GM19328 (cell line): ENCODE measurements around the gene BHMT2.

Experiments used
- ATAC-seq: cut with Tn5 transposase; IDR thresholded peaks from one replicate; pipeline ENCODE4 v1.9.1; 2021; ENCODE audit warnings: mild to moderate bottlenecking, moderate library complexity; ENCODE audit not compliant: unreplicated experiment

The BHMT2 gene

DNA sequence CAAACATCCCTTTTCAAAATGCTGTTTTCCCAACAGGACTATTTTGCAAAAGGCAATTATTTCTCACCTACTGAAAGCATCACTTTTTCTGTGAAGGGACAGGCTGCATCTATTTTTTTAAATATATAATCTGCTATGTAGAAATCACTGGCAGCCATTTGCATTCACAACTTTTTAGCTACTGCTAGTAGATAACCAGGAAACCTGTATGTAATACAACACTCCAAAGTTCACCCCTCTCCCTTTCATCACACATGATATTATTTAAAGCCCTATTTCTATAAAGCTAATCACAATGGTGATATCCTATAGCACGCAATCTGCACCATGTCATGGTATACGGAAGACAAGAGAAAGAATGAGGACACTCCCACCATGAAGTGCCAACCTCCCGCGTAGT lies 9.9 kb upstream of the BHMT2 start:
- no peak for ATAC-seq

DNA sequence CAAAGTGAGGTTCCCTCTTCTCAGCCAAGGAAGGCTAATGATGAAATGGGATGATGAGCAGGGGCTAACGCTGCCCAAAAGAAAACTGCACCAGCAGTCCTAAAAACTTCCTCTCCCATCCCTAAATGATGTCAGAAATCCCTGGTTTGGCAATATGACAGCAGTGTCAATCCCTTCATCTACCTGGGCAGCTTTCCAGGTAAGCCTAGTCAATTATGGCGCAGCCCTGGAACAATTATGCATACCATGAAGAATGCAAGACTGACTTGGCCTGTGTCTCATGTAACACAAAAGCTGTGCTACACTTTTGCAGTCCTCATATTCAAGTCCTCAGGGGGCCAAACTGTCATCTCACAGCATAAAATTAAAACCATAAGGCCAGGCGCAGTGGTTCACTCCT lies 7.1 kb upstream of the BHMT2 start:
- ATAC-seq, result no peak

DNA sequence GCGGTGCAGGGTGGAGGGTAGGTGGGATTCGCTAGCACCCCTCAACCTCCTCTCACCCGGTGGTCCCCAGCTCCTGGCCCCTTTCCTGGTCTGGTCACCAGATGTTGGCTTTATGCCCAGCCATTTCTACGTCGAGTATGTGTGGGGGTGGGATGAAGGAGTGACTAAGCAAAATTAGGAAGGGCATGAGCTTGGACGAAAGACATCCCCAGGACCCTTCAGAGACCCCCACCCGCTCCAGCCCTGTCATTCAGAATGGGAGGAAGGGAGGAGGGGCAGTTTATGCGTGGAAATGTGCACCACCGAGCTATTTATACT lies 742 bp downstream of the BHMT2 start:
- ATAC-seq, result no peak

DNA sequence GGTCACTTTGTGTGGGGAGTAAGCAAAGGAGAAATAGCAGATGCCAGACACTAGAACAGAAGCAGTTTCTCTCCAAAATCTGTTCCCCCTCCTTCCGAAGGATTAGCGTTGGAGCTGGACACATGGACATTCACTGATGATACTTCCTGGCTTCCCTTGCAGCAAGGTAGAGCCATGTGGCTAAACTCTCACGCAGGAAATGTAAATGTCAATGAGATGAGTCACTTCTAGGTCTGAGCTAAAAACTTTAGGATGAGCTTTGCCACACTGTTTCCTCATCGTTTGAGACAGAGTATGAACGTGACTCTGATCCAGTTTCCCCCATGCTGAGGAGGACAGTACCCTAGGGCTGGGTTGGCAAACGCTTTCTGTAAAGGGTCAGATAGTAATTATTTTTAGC lies 5.1 kb downstream of the BHMT2 start:
- no peak for ATAC-seq

DNA sequence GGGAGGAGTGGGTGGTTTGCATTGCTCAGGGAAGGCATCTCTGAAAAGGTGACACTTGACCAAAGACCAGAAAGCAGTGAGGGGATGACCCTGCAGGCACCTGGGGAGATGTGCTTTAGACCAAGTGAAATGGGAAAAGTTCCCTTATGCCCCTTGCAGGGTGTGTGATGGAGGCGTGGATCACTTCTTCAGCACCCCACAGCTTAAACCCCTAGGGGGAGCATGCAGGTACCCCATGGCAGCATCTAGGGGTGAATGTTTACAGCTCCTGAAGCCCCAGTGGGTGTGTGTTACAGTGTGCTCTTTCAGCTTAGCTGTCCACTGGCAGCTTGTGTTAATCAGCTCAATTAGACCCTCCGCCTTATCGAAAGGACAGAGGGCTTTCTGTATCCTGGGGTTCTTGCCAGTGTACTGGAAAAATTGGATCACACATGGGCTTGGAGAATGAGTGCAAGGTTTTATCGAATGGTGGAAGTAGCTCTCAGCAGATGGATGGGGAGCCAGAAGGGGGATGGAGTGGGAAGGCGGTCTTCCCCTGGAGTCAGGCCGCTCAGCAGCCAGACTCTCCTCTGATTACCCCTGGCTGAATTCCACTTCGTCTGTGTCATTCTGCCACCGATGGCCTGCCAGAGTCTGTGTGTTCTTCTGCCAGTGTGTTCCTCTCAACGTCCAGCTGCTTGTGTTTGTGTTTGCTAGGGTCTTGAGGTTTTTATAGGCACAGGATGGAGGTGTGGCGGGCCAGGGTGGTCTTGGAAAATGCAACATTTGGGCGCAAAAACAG lies 6.3 kb downstream of the BHMT2 start:
- no peak for ATAC-seq

DNA sequence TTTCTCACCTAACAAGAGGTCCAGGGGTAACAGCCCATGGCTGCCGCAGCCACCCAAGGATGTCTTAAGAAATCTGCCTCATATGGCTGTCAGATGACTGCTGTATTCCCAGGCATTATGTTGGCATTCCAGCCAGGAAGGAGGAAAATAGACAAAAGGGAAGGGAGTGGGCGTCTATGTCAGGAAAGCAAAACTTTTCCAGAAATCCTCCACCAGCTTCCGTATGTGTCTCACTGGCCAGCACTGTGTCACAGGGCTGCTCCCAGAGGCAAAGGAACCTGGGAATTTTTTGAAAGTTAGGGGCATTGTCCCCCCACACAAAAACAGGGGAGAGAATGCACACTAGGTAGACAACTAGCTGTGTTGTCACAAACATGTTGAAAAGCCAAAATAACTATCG lies 7.3 kb downstream of the BHMT2 start:
- no peak for ATAC-seq

DNA sequence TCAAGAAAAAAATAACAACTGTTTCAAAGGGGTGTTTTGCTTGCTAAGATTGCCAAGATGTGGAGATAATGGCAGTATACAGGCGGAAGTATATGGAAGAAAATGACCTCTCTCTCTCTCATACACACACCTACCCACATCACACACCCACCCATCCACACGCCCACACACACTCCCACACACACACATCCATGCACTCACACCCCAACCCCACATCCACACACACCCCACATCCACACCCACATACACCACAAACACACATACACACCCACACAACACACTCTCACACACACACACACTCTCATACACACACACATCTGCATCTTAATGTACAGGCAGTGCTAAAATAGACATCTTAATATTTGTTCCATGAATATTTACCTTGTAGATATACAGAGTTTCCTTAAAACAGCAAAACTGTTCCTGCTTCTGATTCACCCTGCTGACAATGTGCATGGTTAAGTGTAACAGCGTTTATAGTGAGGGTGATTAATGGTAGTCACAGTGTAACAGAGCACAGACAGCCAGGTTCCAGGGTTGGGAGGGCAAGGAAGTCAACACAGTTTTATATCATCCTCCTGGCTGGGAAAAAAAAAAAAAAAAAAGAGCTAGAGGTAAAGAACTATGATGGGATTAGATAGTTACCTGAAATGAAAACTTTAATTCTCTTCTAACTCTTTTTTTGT lies 8.3 kb downstream of the BHMT2 start:
- ATAC-seq, result no peak

DNA sequence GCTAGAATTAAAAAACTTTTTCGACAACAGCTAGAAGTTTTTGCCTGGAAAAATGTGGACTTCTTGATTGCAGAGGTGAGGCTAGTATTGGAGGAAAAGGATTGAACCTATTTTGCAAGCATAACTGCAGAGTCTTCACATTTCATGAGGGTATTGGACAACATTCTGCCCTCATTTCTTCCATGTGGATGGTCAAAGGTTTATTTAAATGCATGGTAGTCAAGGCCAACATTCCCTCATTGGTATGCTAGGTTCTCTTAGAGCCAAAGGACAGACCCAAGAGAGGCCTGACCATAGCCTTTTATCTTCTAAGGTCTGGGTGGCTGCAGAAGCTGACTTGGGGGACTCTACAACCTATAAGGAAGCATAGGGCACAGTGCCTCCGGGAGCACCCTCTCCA lies 11.2 kb downstream of the BHMT2 start:
- no peak for ATAC-seq

DNA sequence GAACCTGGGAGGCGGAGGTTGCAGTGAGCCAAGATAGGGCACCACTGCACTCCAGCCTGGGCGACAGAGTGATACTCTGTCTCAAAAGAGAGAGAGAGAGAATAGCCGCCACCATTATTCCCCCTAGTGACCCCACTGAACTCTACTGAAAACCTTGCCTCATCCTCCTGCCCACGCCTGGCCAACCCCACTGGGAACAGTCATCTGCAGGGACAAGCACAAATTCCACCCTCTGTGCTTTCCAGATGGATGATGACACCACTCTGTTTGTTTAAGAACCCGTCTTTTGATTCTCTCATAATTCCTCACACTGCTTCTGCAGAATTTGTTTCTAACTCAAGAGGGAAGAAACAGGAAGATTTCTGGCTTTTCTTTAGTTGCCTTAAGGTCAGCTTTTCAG lies 12.2 kb downstream of the BHMT2 start:
- ATAC-seq, result no peak

DNA sequence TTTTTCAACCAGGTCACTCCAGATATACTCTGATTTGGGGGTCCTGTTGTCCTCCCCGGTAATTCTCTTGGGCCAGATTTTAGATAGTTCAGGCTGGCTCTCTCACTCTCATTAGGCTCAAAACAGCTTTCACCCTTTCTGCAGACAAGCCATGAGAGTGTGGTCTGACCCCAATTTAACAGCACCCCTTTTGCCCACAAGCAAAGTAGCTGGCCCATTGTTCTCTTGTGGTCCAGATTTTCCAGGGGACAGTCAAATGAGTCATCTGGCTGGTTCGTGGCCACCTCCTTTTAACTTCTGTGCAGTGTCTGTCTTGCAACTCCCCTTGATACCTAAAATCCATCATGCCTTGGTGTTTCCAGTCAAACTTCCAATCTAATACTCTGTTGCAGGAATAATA lies 16.5 kb downstream of the BHMT2 start:
- ATAC-seq, result no peak

DNA sequence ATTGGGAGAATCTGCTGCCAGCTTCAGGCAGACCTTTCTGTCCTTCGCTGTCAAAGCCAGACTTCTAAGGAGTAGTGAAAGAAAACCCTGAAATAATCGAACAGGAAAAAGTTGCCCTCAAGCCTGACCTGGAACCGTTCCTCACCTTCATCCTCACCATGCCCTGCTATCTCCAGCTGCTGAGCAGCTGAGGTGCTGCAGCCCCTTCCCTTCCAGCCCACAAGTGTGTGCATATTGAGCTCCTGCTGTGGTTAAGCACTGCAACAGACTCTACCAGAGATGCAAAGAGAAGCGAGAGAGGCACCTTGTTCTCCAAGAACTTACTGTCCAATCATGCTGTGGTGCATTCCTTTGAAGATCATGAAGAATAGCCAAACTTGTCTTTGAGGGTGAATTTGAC lies 18.9 kb downstream of the BHMT2 start:
- ATAC-seq, result no peak

DNA sequence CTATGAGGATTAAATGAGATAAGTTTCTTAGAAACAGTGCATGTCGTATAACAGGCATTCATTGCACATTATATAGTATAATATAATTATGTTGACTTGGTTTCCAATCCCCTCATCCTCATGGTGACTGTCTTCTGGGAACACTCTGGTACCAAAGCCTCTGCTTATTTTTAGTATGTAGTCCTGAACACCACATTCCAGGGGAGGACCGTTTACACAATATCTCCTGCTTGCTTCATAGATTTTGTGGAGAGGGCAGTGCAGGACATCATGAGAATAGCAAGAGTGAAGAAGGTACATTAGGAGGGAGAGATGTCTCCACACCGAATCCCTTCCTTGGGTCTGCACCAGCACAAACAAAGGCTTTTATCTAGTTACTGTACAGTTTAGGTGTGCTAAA lies 21.5 kb downstream of the BHMT2 start:
- no peak for ATAC-seq

DNA sequence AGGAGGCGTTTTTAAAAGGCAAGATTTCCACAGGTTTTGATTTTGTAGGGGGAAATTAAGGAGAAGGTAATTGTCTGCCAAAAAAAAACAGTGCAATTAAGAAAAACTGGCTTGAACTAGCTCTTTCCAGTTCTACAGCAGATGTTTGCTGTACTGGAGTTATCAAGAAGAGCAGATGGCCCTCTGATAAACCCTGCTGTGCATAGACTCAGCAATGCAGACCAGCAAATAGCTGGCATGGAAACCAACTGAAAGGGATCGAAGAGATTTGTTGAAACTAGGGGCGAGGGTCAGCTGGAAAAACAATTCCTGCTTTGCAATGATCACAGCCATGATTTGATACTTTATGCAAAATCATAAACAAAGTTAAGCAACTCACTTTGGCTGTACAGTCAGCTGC lies 24.2 kb downstream of the BHMT2 start:
- no peak for ATAC-seq

DNA sequence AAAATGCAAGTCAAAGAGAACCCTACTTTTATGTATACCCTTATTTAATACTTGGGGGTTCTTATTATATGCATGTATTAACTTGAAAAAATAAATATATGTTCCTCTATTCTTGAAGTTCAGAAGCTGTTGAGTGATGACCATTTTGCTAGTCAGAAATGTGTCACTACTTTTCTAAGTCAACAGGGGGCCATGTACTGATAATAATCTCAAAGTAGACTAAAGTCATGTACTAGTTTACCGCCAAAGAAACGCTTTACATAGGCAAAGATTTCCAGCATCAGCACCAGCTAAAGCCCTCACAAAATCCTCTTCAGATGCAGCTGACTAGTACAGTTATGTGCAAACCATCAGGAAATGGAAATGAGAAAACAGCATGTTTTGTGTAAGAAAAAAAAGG lies 36.3 kb downstream of the BHMT2 start:
- ATAC-seq, result no peak

DNA sequence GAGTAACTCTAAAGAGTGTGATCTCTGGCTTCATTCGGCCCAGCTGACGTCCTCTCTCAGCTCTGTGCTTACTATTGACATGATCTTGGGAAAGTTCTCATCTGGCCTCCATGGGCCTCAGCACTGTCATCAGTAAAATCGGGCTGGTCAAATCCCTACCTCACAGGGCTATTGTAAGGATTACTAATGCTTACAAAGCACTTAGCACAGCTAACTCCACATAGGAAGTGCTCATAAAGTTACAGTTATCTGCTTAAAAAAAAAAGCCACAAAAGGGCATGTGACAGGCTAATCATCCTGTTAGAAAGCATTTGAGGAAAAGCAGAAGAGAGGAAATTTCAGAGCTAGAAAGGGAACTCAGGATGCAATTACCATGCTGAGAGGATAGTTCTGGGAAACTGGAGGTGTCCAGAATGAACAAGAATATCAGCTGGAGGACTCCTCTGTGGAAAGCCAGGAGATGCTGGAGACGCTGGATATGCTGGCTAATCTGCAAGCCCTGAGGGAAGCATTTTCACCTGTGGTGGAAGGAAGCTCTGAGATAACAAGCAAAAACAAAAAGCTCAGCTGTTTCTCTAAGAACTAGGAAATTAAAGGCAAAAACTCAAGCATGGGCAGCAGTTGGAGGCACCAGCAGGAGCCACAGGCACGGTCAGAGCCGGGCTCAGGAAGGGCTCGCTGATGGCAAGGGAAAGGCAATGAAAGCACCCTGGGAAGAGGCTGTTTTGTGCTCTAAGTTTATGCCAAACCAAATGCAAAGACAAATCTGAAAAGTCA lies 37.6 kb downstream of the BHMT2 start:
- ATAC-seq, result no peak

DNA sequence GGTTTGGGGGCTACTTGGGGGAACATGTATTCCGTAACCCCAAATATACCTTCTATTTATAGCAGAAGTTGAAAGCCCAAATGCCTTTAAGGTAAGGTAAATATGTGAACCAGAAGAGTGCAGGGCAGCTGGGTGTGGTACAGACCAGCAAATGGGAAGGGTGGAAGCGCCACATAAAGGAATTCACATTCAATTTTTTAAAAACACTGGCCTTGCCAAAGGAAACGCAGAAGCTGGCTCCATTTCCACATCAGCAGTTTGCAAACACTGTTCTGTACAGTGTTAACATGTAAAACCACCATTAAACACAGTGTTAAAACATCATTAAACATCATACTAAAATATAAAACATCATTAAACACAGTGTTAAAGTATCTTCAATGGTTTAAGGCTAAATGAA lies 38.5 kb downstream of the BHMT2 start:
- ATAC-seq, result no peak

DNA sequence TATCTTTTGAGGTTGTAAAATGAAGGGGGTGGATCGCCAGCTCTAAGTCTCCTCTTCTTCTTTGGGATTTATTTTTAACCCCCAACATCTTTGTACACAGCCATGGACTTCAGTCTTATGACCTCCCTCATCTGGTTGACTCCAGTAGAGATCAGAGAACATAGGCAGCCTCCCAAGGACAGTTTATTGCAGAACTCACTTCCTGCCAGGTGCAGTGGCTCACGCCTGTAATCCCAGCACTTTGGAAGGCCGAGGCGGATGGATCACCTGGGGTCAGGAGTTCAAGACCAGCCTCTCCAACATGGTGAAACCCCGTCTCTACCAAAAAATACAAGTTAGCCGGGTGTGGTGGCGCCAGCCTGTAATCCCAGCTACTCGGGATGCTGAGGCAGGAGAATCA lies 39.2 kb downstream of the BHMT2 start:
- ATAC-seq, result no peak

DNA sequence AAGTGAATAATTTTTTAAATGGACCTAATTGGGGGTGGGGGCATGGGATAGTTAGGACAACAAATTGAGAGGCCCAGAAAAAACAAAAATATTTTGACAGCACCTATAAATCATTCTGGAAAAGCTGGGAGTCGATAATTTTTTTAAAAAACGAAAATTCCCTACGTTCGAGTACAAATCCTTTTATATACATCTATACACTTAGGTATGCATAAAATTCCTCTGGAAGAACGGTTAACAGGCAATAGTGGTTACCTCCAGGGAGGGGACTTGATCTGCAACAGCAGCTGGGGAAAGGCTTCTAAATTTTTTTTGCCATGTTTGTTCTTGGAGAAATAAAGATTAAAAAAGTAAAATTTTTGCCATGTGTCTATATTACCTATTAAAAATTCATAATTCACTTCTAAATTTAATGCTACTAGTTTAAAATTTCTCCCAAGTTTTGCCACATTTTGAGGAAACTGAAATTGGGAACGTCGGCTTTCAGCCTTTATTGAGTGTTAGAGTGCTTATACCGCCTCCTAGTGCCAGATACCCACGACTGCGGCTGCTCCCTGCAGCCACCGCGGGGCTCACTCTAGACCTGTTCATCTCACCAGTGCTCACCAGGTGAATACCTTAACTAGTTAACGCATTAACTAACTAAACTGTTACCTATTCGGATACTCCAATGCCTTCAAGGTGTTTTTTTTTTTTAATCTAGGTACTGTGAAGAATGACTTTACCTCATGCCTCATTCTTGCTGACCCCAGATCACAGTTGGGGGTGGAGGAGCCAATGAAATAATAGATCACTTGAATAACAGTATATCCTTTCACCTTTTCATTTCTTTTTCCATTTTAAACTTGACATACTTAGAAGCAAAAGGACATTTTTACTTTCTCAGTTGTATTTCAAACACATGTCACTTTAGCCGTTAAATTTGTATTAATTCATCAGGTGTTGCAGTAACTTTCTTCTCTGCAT lies 40.2 kb downstream of the BHMT2 start:
- no peak for ATAC-seq

DNA sequence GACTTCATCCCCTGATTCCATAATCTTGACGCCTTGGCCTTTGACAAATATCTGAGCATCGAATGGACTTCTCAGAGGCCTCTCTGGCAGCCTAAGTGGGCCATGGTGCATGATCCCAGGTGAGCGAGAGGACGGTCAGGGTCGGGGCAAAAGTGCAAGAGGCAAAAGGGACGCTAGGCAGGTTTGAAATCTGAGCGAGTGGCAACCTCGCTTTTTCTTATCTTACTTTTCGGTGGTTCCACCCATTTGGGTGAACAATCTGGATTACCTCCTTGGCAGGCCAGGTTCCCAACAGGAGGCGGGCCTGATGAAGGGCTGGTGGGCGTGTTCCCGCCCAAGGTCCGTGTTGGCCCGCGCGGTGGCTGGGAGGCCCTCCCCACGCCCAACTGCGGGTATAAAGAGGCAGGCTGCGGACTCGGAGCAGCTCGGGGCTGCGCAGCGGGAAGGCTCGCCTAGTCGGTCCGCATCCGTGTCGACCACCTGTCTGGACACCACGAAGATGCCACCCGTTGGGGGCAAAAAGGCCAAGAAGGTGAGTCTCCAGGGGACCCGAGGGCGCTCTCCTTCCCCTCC lies 41.9 kb downstream of the BHMT2 start, which contains the start of gene BHMT:
BHMT (plus strand) TSS at position 423 of the 573 bp plus-strand sequence; CDS start at position 500, 77 bp downstream.
- ATAC-seq, result no peak

DNA sequence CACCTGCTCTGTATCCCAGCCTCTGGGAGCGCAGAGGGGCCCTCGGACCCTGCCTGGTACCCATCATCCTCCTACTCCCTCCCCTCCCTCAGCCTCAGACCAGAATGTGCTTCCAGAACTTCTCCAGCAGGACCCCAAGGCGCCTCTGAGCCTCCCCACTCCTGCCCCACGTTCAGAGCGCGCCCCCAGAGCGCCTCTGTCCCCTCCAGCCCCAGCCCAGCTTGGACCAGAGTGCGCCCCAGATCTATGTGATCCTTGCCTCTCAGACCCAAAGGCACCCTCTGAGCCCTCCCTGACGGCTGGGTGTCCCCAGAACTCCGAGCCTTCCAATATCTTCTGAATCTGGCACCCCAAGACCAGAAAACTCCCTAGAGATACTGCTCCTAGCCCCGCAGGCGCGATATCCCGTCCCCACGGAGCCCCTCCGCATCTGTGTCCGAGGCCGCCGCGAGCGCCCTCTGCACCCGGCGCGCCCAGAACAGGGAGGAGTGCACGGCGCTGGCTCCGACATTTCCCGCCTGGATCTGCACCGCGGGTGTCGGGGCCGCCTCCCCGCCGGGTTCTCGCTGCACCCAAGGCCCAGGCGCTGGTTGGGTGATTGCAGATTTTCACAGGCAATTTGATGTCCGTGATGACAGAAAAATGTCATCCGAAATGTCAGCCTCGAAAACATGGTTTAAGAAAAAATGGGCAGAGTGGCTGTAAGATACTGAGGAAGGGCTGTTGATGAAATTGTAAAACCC lies 42.6 kb downstream of the BHMT2 start:
- no peak for ATAC-seq
